Adipose tissue (tissue), 3 donors: ENCODE measurements around the gene STX10. TPM values are rescaled to one million over a fixed set of nuclear protein-coding genes. Genes with fewer than 3 reads are reported as not detected.

Experiments used
- H3K27ac ChIP-seq: one replicate; pipeline ENCODE4 v1.5.1; 2013; ENCODE audit warnings: low read depth, low read length
- WGBS, 3 donors: extraction: QIAGEN DNeasy Blood & Tissue Kit; methylation state at CpG; one replicate each; pipeline ENCODE4 v1.1.7; 2013; 5-methylcytosine and 5-hydroxymethylcytosine counted together
- polyA plus RNA-seq, 3 donors: library from polyadenylated mRNA; stranded (reverse); fragments of 200-250 nt; gene quantifications; one replicate each; pipeline ENCODE4 v1.2.3, GENCODE V29; 2013
- donor health status: healthy with polysubstance abuse.
- donor health status: Bipolar disorder and iron deficiency.
- donor health status: healthy.

STX10 gene
- polyA plus RNA-seq, 3 donors, result 34.5 to 69.2 (median 63.1) TPM

DNA sequence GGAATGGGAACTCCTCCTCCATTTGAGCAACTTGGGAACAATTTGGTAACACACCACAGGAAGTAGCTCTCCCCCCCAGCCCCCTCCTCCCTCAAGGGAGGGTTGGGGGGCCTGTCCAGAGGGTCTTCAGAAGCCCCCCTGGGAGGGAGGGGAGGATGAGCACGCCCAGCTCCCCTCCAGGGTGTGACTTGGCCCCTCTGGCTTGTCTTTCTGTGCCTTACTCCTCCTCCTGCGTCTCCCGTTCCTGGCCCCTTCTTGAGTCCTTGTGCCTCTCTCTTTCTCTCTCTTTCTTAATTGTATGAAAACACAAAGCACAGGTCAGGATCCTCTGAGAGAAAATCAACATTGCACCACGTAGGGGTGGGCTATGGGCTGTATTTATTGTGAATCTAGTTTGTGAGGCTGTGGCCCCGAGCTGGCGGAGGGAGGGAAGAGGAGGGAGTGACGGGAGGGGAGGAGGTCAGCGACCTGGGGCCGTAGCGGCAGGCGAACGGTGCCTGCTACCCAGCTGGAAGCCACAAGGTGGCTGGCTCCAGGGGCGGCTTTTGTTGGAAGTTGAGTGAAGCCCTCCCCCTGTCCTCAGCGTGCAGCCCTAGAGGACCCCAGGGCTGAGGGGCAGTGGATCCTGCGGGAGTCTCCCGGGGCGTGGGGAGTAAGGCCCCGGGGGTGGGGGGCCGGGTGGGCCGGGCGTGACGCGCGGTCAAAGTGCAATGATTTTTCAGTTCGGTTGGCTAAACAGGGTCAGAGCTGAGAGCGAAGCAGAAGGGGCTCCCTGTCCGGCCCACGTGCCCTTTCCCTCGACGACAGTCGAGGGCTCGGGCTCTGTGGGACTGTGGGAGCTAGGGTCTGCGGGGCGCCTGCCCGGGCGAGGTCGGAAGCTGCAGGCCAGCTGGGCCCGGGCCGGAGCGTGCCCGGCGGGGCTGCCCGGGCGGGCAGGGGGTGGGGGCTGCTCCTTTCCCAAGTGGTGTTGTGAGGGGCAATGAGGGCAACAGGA, 53.9 kb downstream of the STX10 start:
- no peak overlapping the region for H3K27ac ChIP-seq
- 37 to 63% (median 55%) methylated on average over 38 to 44 of the region's 44 CpGs for WGBS, 3 donors

DNA sequence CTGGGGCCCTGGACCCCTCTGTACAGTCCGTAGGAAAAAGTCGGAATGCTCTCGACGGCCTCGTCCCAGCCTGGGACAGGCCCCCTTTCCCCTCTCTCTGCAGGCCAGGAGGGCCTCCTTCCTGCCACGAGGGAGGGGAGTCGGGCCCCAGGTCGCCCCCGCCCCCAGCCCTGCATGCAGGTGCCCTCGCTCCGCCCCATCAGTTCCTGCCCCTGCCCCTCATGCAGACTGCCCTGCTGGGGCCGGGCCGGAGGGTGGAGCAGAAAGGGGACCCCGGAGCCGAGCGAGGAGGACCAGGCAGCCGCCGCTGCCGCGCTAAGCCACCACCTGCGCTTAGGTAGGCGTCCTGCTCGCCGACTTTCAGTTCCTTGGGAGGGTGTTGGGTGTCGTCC, 54.8 kb downstream of the STX10 start:
- no peak overlapping the region for H3K27ac ChIP-seq
- WGBS, 3 donors, result 44 to 83% (median 46%) methylated on average over 21 to 25 of the region's 25 CpGs

DNA sequence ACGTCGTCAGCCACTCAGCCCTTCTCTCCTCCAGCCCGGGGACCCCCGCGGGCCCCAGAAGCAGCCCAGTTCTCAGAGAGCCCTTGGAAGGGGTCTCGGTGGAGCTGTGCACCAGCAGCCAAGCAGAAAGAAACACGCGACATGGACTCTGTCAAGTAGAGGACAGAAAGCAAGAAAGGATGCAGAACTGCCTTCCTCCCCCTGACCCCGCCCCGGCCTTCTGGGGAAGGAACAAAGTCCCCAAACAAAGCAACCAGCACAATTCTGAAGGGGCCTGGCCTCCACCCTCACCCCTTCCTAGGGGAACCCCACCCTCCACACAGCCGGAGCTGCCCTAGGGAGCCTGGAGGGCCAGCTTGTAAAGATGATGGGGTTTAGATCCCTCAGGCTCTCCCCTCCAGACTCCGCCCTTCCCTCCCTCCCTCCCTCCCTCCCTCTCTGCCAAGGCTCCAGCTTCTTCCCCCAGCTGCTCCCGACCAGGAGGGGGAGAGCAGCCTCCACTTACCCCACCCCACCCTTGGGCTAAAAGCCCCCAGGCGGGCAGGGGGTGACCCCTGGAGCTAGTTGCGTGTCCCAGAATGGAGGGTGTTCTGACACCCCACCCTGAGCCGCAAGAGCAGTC, 55.3 kb downstream of the STX10 start:
- no peak overlapping the region for H3K27ac ChIP-seq
- 36 to 72% (median 52%) methylated on average over 14 to 15 of the region's 16 CpGs for WGBS, 3 donors

GRCh38 chr19:13094106-13094504, 56.1 kb downstream of the STX10 start:
- H3K27ac ChIP-seq, result no peak overlapping the region
- WGBS, 3 donors, result 41 to 49% (median 46%) methylated on average over 5 of the region's 5 CpGs

Other genes with a start within 250 kb of the STX10 start
- gene SYCE2, start 231.1 kb downstream of the STX10 start, polyA plus RNA-seq, result 1 to 10 TPM in 1 of 3 donors, under 1 TPM in 1, not detected in 1; 0.05 to 1.2 TPM
- 10 to 100 TPM; 34.0 to 47.6 (median 35.0) TPM for gene FARSA, start 216.7 kb downstream of the STX10 start, polyA plus RNA-seq
- gene CALR, start 211.8 kb downstream of the STX10 start, polyA plus RNA-seq, result 100 to 1,000 TPM; 215 to 433 (median 312) TPM
- gene RAD23A, start 204.5 kb downstream of the STX10 start, polyA plus RNA-seq, result 100 to 1,000 TPM in 2 of 3 donors, 10 to 100 TPM in 1; 58.1 to 159 (median 133) TPM
- 10 to 100 TPM; 34.2 to 51.5 (median 38.2) TPM for gene GADD45GIP1, start 193.2 kb downstream of the STX10 start, polyA plus RNA-seq
- under 1 TPM; 0.04 to 0.11 (median 0.05) TPM for gene DAND5, start 180.8 kb downstream of the STX10 start, polyA plus RNA-seq
- gene NFIX, start 154.9 kb downstream of the STX10 start, polyA plus RNA-seq, result 10 to 100 TPM; 12.3 to 88.6 (median 77.6) TPM
- 10 to 100 TPM in 1 of 3 donors, 1 to 10 TPM in 2; 1.9 to 10.3 (median 7.9) TPM for gene LYL1, start 47.5 kb downstream of the STX10 start, polyA plus RNA-seq
- 10 to 100 TPM; 25.0 to 38.9 (median 36.7) TPM for gene TRMT1, start 33.6 kb downstream of the STX10 start, polyA plus RNA-seq
- 10 to 100 TPM in 2 of 3 donors, 1 to 10 TPM in 1; 7.9 to 21.0 (median 16.1) TPM for gene NACC1, start 32.1 kb downstream of the STX10 start, polyA plus RNA-seq
- 100 to 1,000 TPM in 2 of 3 donors, 10 to 100 TPM in 1; 65.5 to 532 (median 190) TPM for gene IER2, start within 50 bp of the STX10 start, polyA plus RNA-seq